Fibroblast of pulmonary artery (primary cell): Measurements from ENCODE around the gene MEOX1.

Source experiments
- DNase-seq: peaks from one replicate; pipeline ENCODE4 v3.0.0-alpha.2; 2010; ENCODE audit warnings: low read depth
- H3K4me3 ChIP-seq: replicated peaks from 2 replicates; pipeline ENCODE4 v1.5.1; 2011; ENCODE audit warnings: low read depth, mild to moderate bottlenecking, control low read depth, low read length, moderate library complexity
- TF ChIP-seq, protein P1 (sequence below): IDR thresholded peaks from 2 replicates; pipeline ENCODE4 v1.5.1; 2011; ENCODE audit warnings: mild to moderate bottlenecking, control low read depth, low read length, inconsistent platforms; ENCODE audit errors: missing control alignments

Gene MEOX1

DNA sequence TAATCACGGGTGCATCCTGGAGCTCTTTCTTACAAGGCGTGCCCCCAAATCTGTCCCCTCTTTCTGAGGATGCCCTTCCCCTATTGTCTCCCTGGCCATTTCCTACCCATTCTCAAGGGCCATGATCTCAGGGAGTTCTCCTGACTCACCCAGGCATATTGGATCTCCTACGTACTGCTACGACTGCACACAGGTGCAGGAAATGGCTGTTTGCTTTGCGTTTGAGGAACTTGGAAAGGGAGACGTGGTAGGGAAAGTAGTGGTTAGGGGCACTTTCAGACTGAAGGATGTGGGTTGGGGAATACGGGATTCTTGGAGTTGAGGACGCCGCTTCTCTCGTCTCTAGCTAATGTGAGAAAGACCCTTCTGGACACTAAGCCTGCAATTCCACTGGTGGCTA, 18.7 kb upstream of the MEOX1 start:
- H3K4me3 ChIP-seq: no peak overlapping the region
- no peak for DNase-seq
- TF ChIP-seq, protein P1, sequence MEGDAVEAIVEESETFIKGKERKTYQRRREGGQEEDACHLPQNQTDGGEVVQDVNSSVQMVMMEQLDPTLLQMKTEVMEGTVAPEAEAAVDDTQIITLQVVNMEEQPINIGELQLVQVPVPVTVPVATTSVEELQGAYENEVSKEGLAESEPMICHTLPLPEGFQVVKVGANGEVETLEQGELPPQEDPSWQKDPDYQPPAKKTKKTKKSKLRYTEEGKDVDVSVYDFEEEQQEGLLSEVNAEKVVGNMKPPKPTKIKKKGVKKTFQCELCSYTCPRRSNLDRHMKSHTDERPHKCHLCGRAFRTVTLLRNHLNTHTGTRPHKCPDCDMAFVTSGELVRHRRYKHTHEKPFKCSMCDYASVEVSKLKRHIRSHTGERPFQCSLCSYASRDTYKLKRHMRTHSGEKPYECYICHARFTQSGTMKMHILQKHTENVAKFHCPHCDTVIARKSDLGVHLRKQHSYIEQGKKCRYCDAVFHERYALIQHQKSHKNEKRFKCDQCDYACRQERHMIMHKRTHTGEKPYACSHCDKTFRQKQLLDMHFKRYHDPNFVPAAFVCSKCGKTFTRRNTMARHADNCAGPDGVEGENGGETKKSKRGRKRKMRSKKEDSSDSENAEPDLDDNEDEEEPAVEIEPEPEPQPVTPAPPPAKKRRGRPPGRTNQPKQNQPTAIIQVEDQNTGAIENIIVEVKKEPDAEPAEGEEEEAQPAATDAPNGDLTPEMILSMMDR: no peak

DNA sequence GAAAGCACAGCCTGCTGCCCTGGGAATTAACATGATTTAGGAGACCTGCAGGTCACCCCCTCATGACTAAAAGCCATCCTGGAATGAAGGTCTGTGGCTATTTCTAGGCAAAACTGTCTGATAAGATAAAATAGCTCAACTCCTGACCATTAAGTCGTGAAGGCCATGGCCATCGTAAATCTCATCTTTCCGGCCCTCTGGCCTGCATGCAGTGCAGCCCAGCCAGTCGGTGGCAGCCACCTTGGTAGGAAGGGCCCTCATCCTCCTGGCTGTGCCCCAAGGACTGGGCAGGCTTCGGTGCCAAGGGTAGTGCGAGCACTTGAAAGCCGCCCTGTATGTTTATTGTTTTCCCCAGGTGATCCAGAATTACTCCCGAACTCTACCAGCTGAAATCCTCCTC, 18.2 kb upstream of the MEOX1 start:
- DNase-seq: no peak
- H3K4me3 ChIP-seq: no peak overlapping the region
- TF ChIP-seq, protein P1: no peak

DNA sequence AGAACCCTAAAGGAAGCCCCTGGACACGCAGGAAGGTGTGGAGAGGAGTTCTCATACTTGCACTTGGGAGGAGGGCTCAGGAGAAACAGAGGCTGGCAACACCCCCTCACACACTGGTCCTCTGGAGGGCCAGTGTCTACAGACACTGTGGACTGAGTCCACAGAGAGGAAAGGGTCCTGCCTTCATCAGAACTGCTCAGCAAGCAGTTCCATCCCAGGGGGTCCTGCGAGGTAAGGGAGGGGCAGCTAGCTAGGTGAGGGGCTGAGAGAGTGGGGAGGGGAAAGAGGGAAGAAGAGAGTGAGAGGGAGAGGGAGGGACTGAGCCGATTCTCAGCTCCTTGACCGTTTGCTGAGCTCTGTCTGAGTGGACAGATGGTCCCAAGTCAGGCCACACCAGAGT, 17.7 kb upstream of the MEOX1 start:
- TF ChIP-seq, protein P1: no peak
- no peak for DNase-seq

DNA sequence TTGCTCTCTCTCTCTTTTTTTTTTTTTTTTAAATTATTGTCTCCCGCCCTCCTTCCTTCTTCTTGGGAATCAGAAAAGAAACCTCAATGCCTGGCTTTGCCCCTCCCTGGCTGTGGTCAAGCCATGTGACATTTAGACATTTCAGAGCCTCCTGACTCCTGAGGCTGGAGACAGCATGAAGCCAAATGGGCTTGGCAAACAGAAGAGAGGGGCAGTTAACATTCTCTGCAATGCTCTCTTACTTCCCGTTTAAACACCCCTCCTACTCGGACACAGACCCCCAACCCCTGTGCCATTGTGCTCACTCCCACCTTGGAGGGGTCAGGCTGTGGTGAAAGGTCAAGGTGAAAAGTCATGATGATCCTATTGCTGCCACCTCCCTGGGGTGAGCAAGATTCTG, 14.7 kb upstream of the MEOX1 start:
- H3K4me3 ChIP-seq: no peak overlapping the region
- TF ChIP-seq, protein P1: no peak

More for the DNA sequence above, 17.7 kb upstream of the MEOX1 start:
- no peak overlapping the region for H3K4me3 ChIP-seq

DNA sequence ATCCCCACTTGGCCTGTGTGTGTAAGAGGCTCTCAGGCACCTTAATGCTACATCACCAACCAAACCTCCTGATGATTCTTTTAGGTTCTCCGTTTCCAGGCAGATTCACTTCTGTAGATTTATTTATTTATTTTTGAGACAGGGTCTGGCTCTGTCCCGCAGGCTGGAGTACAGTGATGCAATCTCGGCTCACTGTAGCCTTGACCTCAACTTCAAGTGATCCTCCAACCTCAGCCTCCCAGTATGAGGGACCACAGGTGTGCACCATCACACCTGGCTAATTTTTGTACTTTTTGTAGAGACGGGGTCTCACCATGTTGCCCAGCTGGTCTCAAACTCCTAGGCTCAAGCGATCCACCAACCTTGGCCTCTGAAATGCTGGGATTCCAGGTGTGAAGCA, 12.7 kb upstream of the MEOX1 start:
- DNase-seq: no peak
- H3K4me3 ChIP-seq: no peak overlapping the region
- TF ChIP-seq, protein P1: no peak

More for the DNA sequence above, 14.7 kb upstream of the MEOX1 start:
- DNase-seq: no peak

DNA sequence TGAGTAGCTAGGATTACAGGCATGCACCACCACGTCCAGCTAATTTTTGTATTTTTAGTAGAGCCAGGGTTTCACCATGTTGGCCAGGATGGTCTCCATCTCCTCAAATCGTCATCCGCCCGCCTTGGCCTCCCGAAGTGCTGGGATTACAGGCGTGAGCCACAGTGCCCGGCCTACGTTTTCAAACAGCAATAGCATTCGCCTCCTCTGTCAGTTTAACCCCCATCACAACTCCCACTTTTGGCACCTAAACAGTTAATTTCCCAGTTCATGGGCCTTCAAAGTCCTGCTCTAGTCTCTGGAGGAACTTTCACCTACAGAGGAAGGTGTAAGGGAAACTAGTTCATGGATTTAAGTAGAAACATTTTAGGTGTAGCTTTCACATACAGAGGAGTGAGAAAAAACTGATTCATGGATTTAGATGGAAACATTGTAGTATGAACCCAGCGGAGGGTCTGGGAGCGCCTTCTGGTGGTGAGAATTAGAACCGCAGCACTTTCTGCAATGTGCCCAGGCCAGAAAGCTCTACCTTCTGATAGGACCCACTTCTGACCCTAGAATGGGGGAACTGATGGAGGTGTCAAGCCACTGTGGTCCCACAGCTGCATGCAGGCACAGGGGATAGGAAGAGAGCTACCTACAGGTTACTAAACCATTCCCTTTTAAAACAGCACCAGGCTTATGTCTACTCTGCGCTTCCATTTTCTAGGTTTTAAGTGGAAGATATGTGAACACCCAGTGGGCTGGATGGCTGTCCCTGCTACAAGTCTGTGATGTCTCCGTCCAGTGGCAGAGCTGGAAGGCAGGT, 12.0 kb upstream of the MEOX1 start:
- TF ChIP-seq, protein P1: no peak
- no peak overlapping the region for H3K4me3 ChIP-seq
- DNase-seq: peak; percentile 76
